Bronchial epithelial cell (primary cell): ENCODE results near the gene SPDYE3. TPM values are rescaled to one million over a fixed set of nuclear protein-coding genes. Genes with fewer than 3 reads are reported as not detected.
"Not testable (repeated sequence)": the region's sequence is repeated elsewhere in the genome, so short reads cannot be mapped to it uniquely, and the experiment has no call there.

Experiments used
- DNase-seq: peaks from one replicate; pipeline ENCODE4 v3.0.0-alpha.2; 2010; ENCODE audit warnings: low read depth
- FAIRE-seq: peaks from 2 replicates; lab custom pipeline; 2011; peaks lifted over from hg19 to GRCh38; lab: Jason Lieb, UNC
- H3K27me3 ChIP-seq: 2 replicates; pipeline ENCODE4 v1.5.1; 2011; ENCODE audit warnings: low read length; ENCODE audit not compliant: control insufficient read depth, insufficient read depth
- H3K36me3 ChIP-seq: 2 replicates; pipeline ENCODE4 v1.5.1; 2011; ENCODE audit warnings: low read length; ENCODE audit not compliant: control insufficient read depth, insufficient read depth
- H3K4me3 ChIP-seq: 2 replicates; pipeline ENCODE4 v1.5.1; 2011; ENCODE audit warnings: mild to moderate bottlenecking, low read depth, low read length, control low read depth
- CTCF ChIP-seq: IDR thresholded peaks from 2 replicates; pipeline ENCODE4 v1.5.1; 2011; ENCODE audit warnings: mild to moderate bottlenecking, moderate library complexity, low read length, control low read depth, inconsistent platforms; ENCODE audit not compliant: insufficient read depth, severe bottlenecking
- total RNA-seq: library from RNA; depleted of rRNA; stranded (reverse); fragments of >200 nt; gene quantifications from 2 replicates; pipeline ENCODE4 v1.2.1, GENCODE V29; 2014

Gene SPDYE3
- total RNA-seq, 1 donor from 2014 or later, result not detected

DNA sequence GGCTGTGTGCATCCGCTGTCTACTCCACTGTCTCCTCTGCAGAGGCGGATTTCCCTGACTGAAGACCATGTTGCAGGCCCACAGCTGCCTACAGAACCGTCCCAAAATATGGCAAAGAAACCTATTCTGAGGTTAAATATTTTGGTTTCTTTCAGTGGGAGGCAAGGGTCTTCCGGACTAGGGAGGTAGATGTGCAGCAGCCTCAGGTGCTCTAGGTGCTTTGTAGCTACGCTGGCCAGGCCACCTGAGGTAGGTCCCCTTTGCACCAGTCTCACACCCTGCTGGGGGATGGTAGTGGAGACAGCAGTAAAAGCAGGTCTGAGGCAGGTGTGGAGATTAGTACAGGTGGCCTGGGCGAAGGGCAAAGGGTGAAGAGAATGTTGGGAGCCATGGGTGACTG lies 42.3 kb downstream of the SPDYE3 start:
- TF ChIP-seq CTCF, result no peak
- Histone ChIP-seq H3K4me3 (no peak overlapping the region), H3K36me3 (peaks cover 43% of the 10 kb centered on the region), H3K27me3 (no peaks in the 10 kb centered on the region)
- no peak for DNase-seq
- no peak for FAIRE-seq

DNA sequence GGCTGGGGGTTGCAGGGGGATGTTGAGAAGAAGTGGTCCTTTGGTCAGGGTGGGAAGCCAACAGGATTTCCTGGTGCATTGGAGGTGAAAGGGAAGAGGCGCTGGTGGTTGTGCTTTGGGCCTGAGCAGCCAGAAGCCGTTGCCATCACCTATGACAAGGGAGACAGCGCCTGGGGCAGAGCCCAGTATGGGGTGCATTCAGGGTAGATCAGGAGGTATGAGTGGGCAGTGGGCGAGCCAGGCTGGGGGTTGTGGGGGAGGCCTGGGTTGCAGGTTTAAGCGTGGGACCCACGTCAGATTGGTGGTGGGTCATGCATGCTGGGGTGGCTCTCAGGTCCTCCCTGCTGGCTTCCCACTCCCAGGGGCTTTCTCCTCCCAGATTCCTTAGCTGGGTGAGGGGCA lies 44.2 kb downstream of the SPDYE3 start:
- FAIRE-seq, result no peak
- peaks cover 52% of the 10 kb centered on the region for H3K36me3 ChIP-seq
- no peaks in the 10 kb centered on the region for H3K27me3 ChIP-seq
- DNase-seq, result no peak
- no peak overlapping the region for H3K4me3 ChIP-seq
- no peak for TF ChIP-seq CTCF

DNA sequence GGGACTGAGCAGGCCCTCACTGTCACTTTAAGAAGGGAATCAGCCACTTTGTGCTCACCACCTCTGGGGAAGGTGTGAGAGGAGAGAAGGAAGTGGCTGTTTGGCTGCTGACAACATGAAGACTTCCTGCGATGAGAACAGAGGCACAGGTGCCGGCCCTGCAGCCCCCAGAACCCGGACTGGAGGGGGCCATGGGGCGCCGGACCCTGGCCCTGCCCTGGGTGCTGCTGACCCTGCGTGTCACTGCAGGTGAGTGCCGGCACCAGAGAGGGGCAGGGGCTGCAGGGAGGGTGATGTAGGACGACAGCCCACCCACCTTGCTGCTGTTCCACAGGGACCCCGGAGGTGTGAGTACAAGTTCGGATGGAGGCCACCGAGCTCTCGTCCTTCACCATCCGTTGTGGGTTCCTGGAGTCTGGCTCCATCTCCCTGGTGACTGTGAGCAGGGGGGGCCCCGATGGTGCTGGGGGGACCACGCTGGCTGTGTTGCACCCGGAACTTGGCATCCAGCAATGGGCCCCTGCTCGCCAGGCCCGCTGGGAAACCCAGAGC lies 44.8 kb downstream of the SPDYE3 start:
- not testable (repeated sequence) for H3K27me3 ChIP-seq, H3K4me3 ChIP-seq, DNase-seq
- FAIRE-seq, result peak; percentile 28
- peaks cover 51% of the 10 kb centered on the region for H3K36me3 ChIP-seq

DNA sequence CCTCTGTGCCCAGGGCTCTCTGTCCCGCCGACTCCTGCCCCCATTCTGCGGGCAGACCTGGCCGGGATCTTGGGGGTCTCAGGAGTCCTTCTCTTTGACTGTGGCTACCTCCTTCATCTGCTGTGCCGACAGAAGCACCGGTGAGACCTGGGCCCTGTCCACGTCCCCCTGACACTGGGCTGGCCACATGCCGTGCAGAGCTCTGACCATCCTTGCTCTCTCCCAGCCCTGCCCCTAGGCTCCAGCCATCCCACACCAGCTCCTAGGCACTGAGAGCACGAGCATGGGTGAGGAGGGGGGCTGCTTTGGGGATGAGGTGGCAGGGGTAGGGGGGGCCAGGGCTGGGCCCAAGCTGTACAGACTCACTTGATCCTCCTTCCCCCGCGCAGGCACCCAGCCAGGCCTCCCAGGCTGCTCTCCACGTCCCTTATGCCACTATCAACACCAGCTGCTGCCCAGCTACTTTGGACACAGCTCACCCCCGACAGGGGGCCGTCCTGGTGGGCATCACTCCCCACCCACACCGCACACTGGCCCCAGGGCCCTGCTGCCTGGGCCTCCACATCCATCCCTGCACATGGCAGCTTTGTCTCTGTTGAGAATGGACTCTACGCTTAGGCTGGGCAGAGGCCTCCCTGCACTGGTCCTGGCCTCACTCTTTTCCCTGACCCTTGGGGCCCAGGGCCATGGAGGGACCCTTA lies 45.6 kb downstream of the SPDYE3 start:
- no peak for FAIRE-seq
- no peaks in the 10 kb centered on the region for H3K27me3 ChIP-seq
- DNase-seq, result no peak
- H3K4me3 ChIP-seq, result no peak overlapping the region
- peaks cover 51% of the 10 kb centered on the region for H3K36me3 ChIP-seq
- no peak for TF ChIP-seq CTCF

- TF ChIP-seq CTCF, result no peak
- H3K4me3 ChIP-seq, result no peak overlapping the region
- DNase-seq, result no peak
- peaks cover 53% of the 10 kb centered on the region for H3K36me3 ChIP-seq
- no peak for FAIRE-seq
- no peaks in the 10 kb centered on the region for H3K27me3 ChIP-seq
These were observed 46.3 kb downstream of the SPDYE3 start for GRCh38 chr7:100353685-100354330.

GRCh38 chr7:100356416-100357068 lies 49.0 kb downstream of the SPDYE3 start:
- FAIRE-seq, result no peak
- Histone ChIP-seq H3K27me3 (no peaks in the 10 kb centered on the region), H3K36me3 (peaks cover 49% of the 10 kb centered on the region), H3K4me3 (no peak overlapping the region)
- no peak for DNase-seq
- no peak for TF ChIP-seq CTCF
